Effector CD4-positive, alpha-beta T cell (primary cell): ENCODE results near the gene DPYSL5.

Experiments
- DNase-seq: peaks from one replicate; pipeline ENCODE4 v3.0.0-alpha.2; 2020

DPYSL5 gene

GRCh38 chr2:26970928-26971627 is 123.1 kb downstream of the DPYSL5 start:
- DNase-seq: no peak

- DNase-seq: no peak
These were observed 124.2 kb downstream of the DPYSL5 start for GRCh38 chr2:26971911-26972786.

GRCh38 chr2:26974352-26974751 is 126.4 kb downstream of the DPYSL5 start:
- no peak for DNase-seq

- DNase-seq: no peak
These were observed 127.2 kb downstream of the DPYSL5 start for GRCh38 chr2:26975102-26975501.

- no peak for DNase-seq
These were observed 127.7 kb downstream of the DPYSL5 start for GRCh38 chr2:26975656-26976055.

- DNase-seq: no peak
These were observed 128.3 kb downstream of the DPYSL5 start for GRCh38 chr2:26976237-26976636.

GRCh38 chr2:26977012-26977411 is 129.1 kb downstream of the DPYSL5 start:
- DNase-seq: no peak

- DNase-seq: no peak
These were observed 130.2 kb downstream of the DPYSL5 start for GRCh38 chr2:26978061-26978596.

- DNase-seq: no peak
These were observed 131.8 kb downstream of the DPYSL5 start for GRCh38 chr2:26979741-26980140.

- no peak for DNase-seq
These were observed 133.0 kb downstream of the DPYSL5 start for GRCh38 chr2:26980971-26981370.

GRCh38 chr2:26982102-26982742 is 134.3 kb downstream of the DPYSL5 start:
- DNase-seq: no peak

GRCh38 chr2:26983746-26984145 is 135.8 kb downstream of the DPYSL5 start:
- no peak for DNase-seq

GRCh38 chr2:26985807-26986206 is 137.9 kb downstream of the DPYSL5 start:
- no peak for DNase-seq

- DNase-seq: no peak
These were observed 138.6 kb downstream of the DPYSL5 start for GRCh38 chr2:26986576-26986975.

- no peak for DNase-seq
These were observed 140.3 kb downstream of the DPYSL5 start for GRCh38 chr2:26988058-26988860.

GRCh38 chr2:26989156-26989555 is 141.2 kb downstream of the DPYSL5 start:
- no peak for DNase-seq

- no peak for DNase-seq
These were observed 143.8 kb downstream of the DPYSL5 start for GRCh38 chr2:26991717-26992116.

- no peak for DNase-seq
These were observed 145.8 kb downstream of the DPYSL5 start for GRCh38 chr2:26993768-26994167.

- no peak for DNase-seq
These were observed 147.1 kb downstream of the DPYSL5 start for GRCh38 chr2:26994983-26995382.

- DNase-seq: no peak
These were observed 149.5 kb downstream of the DPYSL5 start for GRCh38 chr2:26997394-26997793.

- no peak for DNase-seq
These were observed 150.4 kb downstream of the DPYSL5 start for GRCh38 chr2:26998323-26998722.
